ENCODE measurements around the gene SBK3.
"Not testable (repeated sequence)": the region's sequence is repeated elsewhere in the genome, so short reads cannot be mapped to it uniquely, and the experiment has no call there.

The SBK3 gene

GRCh38 chr19:55540619-55541018, 4.7 kb downstream of the SBK3 start:
- DNase-seq (ENCODE audit: low read depth): no peak

- no peak for DNase-seq (ENCODE audit: low read depth)
Observed at GRCh38 chr19:55539090-55539984, 6.0 kb downstream of the SBK3 start.

- DNase-seq (ENCODE audit: low read depth): no peak
Observed at GRCh38 chr19:55538132-55538531, 7.2 kb downstream of the SBK3 start.

GRCh38 chr19:55537741-55538111, 7.6 kb downstream of the SBK3 start:
- DNase-seq (ENCODE audit: low read depth): no peak

- DNase-seq (ENCODE audit: low read depth): no peak
Observed at GRCh38 chr19:55536951-55537740, 8.2 kb downstream of the SBK3 start, which contains the start of gene SBK2. SBK2 (minus strand) TSS chr19:55537133; CDS start chr19:55536294, 839 bp downstream.

GRCh38 chr19:55536366-55536765, 9.0 kb downstream of the SBK3 start:
- no peak for DNase-seq (ENCODE audit: low read depth)

GRCh38 chr19:55535965-55536350, 9.4 kb downstream of the SBK3 start:
- DNase-seq (ENCODE audit: low read depth): no peak

GRCh38 chr19:55535173-55535964, 10.0 kb downstream of the SBK3 start:
- no peak for DNase-seq (ENCODE audit: low read depth)

GRCh38 chr19:55534280-55534679, 11.1 kb downstream of the SBK3 start:
- DNase-seq (ENCODE audit: low read depth): not testable (repeated sequence)

GRCh38 chr19:55530996-55531395, 14.3 kb downstream of the SBK3 start:
- DNase-seq (ENCODE audit: low read depth): no peak

- no peak for DNase-seq (ENCODE audit: low read depth)
Observed at GRCh38 chr19:55529636-55530234, 15.6 kb downstream of the SBK3 start.

- no peak for DNase-seq (ENCODE audit: low read depth)
Observed at GRCh38 chr19:55528030-55528803, 17.1 kb downstream of the SBK3 start.

- DNase-seq (ENCODE audit: low read depth): no peak
Observed at GRCh38 chr19:55527197-55528029, 17.9 kb downstream of the SBK3 start.

- no peak for DNase-seq (ENCODE audit: low read depth)
Observed at GRCh38 chr19:55526216-55527196, 18.8 kb downstream of the SBK3 start.

- DNase-seq (ENCODE audit: low read depth): no peak
Observed at GRCh38 chr19:55525289-55526101, 19.8 kb downstream of the SBK3 start.

GRCh38 chr19:55520691-55521292, 24.6 kb downstream of the SBK3 start:
- no peak for DNase-seq (ENCODE audit: low read depth)

All from T follicular helper cell (primary cell).